ENCODE measurements around the gene NRL.

DNA sequence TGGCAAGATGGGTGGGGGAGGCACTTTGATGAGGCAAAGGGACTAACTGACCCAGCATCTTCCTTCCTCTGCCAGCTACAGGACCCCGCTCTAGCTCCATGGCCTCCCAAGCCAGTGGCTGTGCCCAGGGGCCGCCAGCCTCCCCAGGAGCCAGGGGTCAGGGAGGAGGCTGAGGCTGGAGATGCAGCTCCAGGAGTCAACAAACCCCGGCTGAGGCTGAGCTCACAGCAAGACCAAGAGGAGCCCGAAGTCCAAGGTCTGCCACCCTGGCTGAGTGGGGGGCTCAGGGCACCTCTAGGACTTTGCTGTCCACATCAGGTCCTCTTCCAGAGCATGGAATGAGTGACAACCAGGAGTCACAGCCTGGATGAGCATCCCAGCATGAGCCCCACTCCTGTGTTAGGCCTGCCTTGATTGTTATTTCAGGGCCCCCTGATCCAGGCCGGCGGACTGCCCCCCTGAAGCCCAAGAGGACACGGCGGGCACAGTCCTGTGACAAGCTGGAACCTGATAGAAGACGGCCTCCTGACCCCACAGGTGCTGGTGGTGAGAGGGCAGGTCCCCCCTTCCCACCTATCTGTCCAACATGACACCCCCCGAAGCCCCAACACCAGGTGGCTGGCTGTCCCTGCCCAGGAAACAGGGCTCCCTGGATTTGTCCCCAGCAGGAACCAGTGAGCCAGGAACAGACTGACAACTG is 45.9 kb downstream of the NRL start:
- no peak for TF ChIP-seq JUND (IDR thresholded peaks at IDR 0.05)
- TF ChIP-seq RAD21 (IDR thresholded peaks at IDR 0.05): no peak
- TF ChIP-seq, protein P1, sequence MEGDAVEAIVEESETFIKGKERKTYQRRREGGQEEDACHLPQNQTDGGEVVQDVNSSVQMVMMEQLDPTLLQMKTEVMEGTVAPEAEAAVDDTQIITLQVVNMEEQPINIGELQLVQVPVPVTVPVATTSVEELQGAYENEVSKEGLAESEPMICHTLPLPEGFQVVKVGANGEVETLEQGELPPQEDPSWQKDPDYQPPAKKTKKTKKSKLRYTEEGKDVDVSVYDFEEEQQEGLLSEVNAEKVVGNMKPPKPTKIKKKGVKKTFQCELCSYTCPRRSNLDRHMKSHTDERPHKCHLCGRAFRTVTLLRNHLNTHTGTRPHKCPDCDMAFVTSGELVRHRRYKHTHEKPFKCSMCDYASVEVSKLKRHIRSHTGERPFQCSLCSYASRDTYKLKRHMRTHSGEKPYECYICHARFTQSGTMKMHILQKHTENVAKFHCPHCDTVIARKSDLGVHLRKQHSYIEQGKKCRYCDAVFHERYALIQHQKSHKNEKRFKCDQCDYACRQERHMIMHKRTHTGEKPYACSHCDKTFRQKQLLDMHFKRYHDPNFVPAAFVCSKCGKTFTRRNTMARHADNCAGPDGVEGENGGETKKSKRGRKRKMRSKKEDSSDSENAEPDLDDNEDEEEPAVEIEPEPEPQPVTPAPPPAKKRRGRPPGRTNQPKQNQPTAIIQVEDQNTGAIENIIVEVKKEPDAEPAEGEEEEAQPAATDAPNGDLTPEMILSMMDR (IDR thresholded peaks at IDR 0.05; ENCODE audit: low read depth, low read length, missing input control): no peak
- no peak for TF ChIP-seq GABPA (IDR thresholded peaks at IDR 0.05 in 1 of 2, conservative IDR thresholded peaks at IDR 0.05 in 1 of 2)
